Ascending aorta (tissue), 2 donors: ENCODE measurements around the gene GRM8. TPM values are rescaled to one million over a fixed set of nuclear protein-coding genes. Genes with fewer than 3 reads are reported as not detected.

ENCODE experiments used
- DNase-seq, 2 donors: peaks; one replicate each; pipeline ENCODE4 v3.0.0-alpha.2; 2019; ENCODE audit warnings: low spot score in 2 of 2
- H3K27ac ChIP-seq, 2 donors: fragments of 200-600 bp; sonication (generic); one replicate each; pipeline ENCODE4 v1.5.1; 2016 to 2017; ENCODE audit warnings: mild to moderate bottlenecking in 1 of 2
- H3K27me3 ChIP-seq: fragments of 200-600 bp; sonication (generic); one replicate; pipeline ENCODE4 v1.5.1; 2017
- H3K36me3 ChIP-seq, 2 donors: fragments of 200-600 bp; sonication (generic); one replicate each; pipeline ENCODE4 v1.5.1; 2016
- H3K4me1 ChIP-seq, 2 donors: fragments of 200-600 bp; sonication (generic); one replicate each; pipeline ENCODE4 v1.5.1; 2016 to 2017; ENCODE audit warnings: mild to moderate bottlenecking in 1 of 2
- H3K4me3 ChIP-seq, 2 donors: fragments of 200-600 bp; sonication (generic); one replicate each; pipeline ENCODE4 v1.5.1; 2016 to 2017; ENCODE audit warnings: mild to moderate bottlenecking in 1 of 2
- H3K9me3 ChIP-seq, 2 donors: fragments of 200-600 bp; sonication (generic); one replicate each; pipeline ENCODE4 v1.5.1; 2016
- CTCF ChIP-seq, 3 experiments: fragments of 200-600 bp in 2 of 3; fragments of 450-650 bp in 1 of 3; sonication (generic) in 2 of 3; IDR thresholded peaks; one replicate each; pipeline ENCODE4 v1.5.1; 2016 to 2019; ENCODE audit warnings: antibody characterized with exemption in 3 of 3, mild to moderate bottlenecking in 1 of 3, moderate library complexity in 1 of 3
- intact Hi-C: fragments of 100-400 bp; cut with DNase I; formaldehyde crosslinking; loops from one replicate; pipeline ENCODE4 v1.15.1; 2023
- total RNA-seq: library from RNA; depleted of rRNA; stranded (reverse); fragments of >200 nt; gene quantifications from one replicate; pipeline ENCODE4 v1.1.0, GENCODE V29; 2016

GRM8 gene
- total RNA-seq, 1 donor from 2014 or later = not detected

GRCh38 chr7:126529254-126529653 is 723.5 kb downstream of the GRM8 start:
- Histone ChIP-seq H3K27me3 (no peaks in the 10 kb centered on the region), H3K27ac (no peak overlapping the region), H3K36me3 (no peaks in the 10 kb centered on the region), H3K4me3 (no peak overlapping the region), H3K4me1 (no peaks in the 10 kb centered on the region), H3K9me3 (no peaks in the 10 kb centered on the region)
- no peak for DNase-seq
- no peak for TF ChIP-seq CTCF (IDR thresholded peaks at IDR 0.05)
- intact Hi-C loops = no loop called here

GRCh38 chr7:126525906-126526305 is 726.8 kb downstream of the GRM8 start:
- Histone ChIP-seq H3K4me3 (no peak overlapping the region), H3K36me3 (no peaks in the 10 kb centered on the region), H3K27ac (no peak overlapping the region), H3K27me3 (no peaks in the 10 kb centered on the region), H3K4me1 (no peaks in the 10 kb centered on the region), H3K9me3 (no peaks in the 10 kb centered on the region)
- TF ChIP-seq CTCF (IDR thresholded peaks at IDR 0.05) = no peak
- DNase-seq = no peak
- intact Hi-C loops = no loop called here

GRCh38 chr7:126524967-126525366 is 727.8 kb downstream of the GRM8 start:
- Histone ChIP-seq H3K4me3 (no peak overlapping the region), H3K27ac (no peak overlapping the region), H3K27me3 (no peaks in the 10 kb centered on the region), H3K4me1 (no peaks in the 10 kb centered on the region), H3K9me3 (no peaks in the 10 kb centered on the region), H3K36me3 (no peaks in the 10 kb centered on the region)
- DNase-seq = no peak
- intact Hi-C loops = no loop called here
- no peak for TF ChIP-seq CTCF (IDR thresholded peaks at IDR 0.05)

- Histone ChIP-seq H3K27me3 (no peaks in the 10 kb centered on the region), H3K4me1 (no peaks in the 10 kb centered on the region), H3K27ac (no peak overlapping the region), H3K9me3 (no peaks in the 10 kb centered on the region), H3K4me3 (no peak overlapping the region), H3K36me3 (no peaks in the 10 kb centered on the region)
- intact Hi-C loops = no loop called here
- no peak for TF ChIP-seq CTCF (IDR thresholded peaks at IDR 0.05)
- no peak for DNase-seq
Measured at GRCh38 chr7:126511046-126511445, 741.7 kb downstream of the GRM8 start.

GRCh38 chr7:126501617-126502016 is 751.1 kb downstream of the GRM8 start:
- Histone ChIP-seq H3K4me1 (no peaks in the 10 kb centered on the region), H3K27ac (no peak overlapping the region), H3K27me3 (no peaks in the 10 kb centered on the region), H3K4me3 (no peak overlapping the region), H3K36me3 (no peaks in the 10 kb centered on the region), H3K9me3 (no peaks in the 10 kb centered on the region)
- no peak for TF ChIP-seq CTCF (IDR thresholded peaks at IDR 0.05)
- intact Hi-C loops = no loop called here
- no peak for DNase-seq

GRCh38 chr7:126499481-126499880 is 753.3 kb downstream of the GRM8 start:
- no peaks in the 10 kb centered on the region for H3K9me3 ChIP-seq
- DNase-seq = no peak
- no peak overlapping the region for H3K4me3 ChIP-seq
- H3K27me3 ChIP-seq = no peaks in the 10 kb centered on the region
- intact Hi-C loops = no loop called here
- no peak overlapping the region for H3K27ac ChIP-seq
- TF ChIP-seq CTCF (IDR thresholded peaks at IDR 0.05) = no peak
- no peaks in the 10 kb centered on the region for H3K36me3 ChIP-seq
- H3K4me1 ChIP-seq = no peaks in the 10 kb centered on the region
